SKM-1 treated with dmso at 0.1 percent for 144 hours (cell line): Measurements from ENCODE around the gene TRA2A.
"Not testable (repeated sequence)": the region's sequence is repeated elsewhere in the genome, so short reads cannot be mapped to it uniquely, and the experiment has no call there.

ENCODE experiments used
- DNase-seq: peaks from one replicate; lab custom pipeline; 2025; ENCODE audit not compliant: unreplicated experiment; lab: John Stamatoyannopoulos, UW

Gene TRA2A

DNA sequence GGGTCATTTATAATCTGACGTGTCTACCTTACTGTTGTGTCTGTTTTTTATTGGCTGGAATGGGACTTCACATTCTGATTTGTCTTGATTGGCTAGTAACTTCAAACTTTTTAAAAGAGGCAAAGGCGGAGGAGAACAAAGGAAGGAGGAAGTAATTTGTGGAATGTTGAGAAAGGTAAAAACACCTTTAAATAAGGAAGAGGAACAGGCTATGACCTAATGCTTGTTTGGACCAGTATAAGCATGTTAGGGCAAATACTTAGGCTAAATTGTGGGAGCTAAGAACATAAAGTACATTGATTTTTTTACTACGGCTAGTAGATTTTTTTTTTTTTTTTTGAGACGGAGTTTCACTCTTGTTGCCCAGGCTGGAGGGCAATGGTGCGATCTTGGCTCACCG is 18.0 kb downstream of the TRA2A start:
- not testable (repeated sequence) for DNase-seq

- no peak for DNase-seq
Measured at GRCh38 chr7:23494009-23494408, 37.8 kb downstream of the TRA2A start.

DNA sequence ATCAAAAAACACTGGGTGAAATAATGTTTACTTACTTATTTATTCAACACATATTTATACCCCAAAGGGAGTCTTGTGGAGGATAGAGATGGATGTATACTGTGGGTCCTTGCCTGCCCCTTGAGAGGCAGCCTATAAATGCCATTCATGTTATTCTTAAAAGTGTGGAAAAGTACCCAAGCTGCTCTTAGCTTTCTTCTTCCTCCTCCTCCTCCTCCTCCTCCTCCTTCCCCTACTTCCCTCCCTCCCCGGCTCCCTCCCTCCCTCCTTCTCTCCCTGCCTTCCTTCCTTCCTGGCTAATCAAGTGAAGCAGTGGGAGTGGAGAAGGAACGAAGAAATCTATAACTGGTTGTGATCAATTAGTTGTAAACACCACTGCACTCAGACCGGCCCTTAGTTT is 40.3 kb downstream of the TRA2A start:
- no peak for DNase-seq

- DNase-seq: no peak
Measured at GRCh38 chr7:23490357-23491135, 41.2 kb downstream of the TRA2A start.

- not testable (repeated sequence) for DNase-seq
Measured at GRCh38 chr7:23488714-23489113, 43.1 kb downstream of the TRA2A start.

DNA sequence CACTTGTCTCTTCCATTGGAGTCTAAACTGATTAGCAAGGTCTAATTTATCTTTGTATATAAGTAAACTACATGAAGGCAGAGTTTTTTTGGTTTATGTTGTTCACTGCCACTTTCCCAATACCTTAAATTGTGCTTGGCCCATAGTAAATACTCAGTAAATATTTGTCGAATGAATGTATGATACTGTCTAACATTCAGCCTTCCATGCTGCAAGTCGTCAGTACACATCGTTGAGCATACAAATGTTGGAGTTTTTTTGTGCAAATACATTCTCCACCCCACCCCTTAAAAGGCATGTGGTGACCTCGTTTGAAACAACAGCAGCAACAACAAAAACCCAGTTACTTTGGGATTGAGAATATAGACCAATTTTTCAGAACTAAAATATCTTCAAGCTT is 44.1 kb downstream of the TRA2A start:
- DNase-seq: no peak

DNA sequence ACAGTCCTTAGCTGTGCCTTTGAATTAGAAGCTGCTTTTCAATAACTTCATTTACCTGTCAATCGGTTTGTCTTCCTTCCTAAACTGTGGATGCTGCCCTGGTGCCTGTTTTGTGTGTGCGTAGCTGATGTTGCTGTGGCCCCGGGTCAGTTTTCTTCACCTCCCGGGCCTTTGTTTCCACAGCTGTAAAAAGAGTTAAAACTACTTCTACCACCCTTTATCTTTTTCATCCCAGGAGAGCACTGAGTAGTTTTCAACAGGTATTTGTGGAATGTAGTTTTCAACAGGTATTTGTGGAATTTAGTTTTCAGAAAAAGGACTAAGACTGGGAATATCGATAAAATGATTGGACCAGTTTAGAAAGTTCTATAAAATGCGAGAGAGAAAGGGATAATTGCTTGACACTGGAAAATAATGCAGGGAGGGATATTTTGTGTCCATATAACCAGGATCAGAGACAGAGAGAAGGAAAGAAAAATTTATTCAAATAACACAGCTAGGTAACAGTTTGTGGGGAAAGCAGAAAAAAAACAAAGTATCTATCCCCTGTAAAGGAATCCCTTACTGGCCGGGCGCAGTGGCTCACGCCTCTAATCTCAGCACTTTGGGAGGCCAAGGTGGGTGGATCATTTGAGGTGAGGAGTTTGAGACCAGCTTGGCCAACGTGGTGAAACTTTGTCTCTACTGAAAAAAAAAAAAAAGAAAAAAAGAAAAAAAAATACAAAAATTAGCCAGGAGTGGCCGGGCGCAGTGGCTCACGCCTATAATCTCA is 45.6 kb downstream of the TRA2A start:
- no peak for DNase-seq

- no peak for DNase-seq
Measured at GRCh38 chr7:23482686-23483085, 49.1 kb downstream of the TRA2A start.

DNA sequence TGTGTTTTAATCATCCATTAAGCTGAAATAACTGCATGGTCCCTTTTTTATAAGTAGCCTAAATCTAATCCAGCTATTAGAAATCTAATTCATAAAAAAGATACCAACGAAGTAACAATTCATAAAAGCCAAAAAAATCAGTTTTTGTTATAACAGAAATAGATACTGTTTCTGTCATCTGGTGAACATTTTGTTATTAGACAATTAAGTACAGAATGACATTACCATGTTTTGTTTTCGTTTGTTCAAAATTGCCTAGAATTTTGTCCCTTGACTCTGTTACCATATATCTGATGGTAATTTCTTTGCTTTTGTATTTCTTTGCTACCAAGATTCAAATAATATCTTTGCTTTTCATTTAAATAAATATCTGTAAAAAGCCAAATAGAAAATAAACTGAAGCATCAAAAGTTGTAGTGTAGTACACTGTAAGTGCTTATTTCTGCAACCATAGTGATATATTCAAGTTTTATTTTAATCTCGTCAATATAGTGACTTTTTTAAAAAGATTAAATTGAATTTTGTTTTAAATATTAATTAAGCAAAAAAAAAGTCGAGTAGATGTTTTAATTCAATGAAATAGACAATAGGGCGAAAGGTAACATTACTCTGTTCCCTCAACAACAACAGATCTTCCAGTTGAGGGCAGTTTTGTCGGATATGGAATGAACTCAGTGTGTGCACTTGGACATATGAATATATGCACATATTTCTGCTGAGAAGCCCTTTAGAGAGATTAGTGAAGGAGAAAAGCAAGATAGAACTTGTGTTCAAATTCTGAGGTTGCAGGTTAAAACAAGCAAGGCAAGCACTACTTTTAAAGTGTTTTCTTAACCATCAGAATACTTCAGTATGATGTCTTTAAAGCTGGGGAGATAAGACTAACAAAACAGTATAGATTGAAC is 53.6 kb downstream of the TRA2A start:
- DNase-seq: no peak

DNA sequence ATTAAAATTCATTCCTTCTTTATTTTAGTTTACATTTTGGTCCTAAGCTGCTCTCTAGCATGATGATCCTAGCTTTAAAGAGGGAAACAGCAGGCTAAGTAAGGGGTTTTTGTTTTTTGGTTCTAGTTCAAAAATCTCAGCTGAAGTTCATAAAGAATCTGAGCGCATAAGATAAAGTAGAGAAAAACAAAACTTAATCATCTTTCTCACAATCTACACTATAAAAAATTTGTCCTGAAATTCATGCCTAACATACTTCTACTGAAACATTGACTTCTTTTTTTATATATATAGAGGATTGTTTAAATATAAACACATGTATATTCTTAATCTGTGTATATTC is 54.7 kb downstream of the TRA2A start:
- no peak for DNase-seq

GRCh38 chr7:23476286-23477156 is 55.3 kb downstream of the TRA2A start:
- no peak for DNase-seq

- DNase-seq: no peak
Measured at GRCh38 chr7:23475576-23475839, 56.3 kb downstream of the TRA2A start.

DNA sequence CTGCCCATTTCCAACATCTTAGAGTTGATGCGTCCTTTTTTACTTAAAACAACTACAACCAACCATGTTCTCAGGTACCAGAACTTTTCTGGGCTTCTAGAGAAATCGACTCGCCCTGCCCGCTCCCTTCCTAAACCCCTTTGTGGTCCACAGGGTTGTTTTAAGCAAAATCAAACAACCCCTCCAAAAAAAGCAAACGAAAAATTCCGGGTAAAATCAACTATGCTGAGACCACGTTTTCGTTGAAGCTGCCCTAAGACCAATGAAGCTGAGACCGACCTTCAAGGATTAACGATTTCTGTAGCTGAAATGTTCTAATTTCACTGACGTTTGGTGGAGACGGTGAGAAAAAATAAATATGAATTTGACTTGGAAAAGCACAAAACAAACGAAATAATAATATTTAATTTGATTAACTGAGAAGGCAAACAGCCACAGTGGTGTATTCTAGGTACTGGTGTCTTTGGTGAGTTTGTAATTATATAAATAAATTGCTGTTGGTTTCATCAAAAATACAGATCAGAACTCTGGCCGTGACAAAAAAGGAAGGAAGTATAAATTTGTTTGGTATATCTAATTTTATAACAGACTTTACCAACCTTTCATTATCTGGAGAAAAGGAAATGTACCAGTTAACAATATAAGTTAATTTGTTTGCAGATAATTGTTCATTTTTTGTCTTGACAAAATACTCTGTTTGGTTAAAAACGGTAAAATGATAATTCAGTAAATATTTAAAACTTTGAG is 56.8 kb downstream of the TRA2A start:
- no peak for DNase-seq

DNA sequence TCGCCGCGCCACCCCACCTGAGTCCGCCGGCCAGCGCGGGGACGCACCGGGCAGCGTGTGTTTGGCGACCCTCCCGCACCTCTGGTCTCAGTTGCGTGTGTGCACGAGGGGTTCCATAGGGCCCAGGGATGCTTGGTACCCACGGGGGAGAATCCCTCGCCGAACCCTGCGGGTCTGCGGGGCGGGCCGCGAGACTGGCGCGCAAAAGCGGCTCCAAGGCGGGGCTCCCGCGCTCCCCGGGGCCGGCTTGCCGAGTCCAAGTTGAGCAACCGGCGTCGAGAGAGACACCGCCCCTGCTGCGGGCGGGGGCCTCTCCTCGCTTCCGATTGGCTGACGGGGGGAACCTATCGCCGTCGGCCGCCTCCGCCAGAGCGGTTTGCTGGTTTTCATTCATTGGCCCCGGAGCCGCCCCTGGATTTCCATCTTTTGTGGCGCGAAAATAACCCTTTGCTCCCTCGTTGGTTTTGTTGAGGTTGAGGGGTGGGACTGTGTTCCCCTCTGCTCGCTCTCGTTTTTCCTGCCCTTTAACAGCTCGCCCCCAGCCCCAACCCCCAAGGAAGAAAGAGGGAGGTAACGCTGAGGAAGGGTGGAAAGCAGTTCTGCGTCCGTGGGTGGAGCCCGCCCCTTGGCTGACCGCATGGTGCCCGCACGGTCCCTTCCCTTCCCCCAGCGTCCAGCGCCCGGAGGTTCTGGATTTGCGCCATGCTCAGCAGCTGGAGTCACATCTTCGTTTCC is 57.5 kb downstream of the TRA2A start:
- DNase-seq: no peak

DNA sequence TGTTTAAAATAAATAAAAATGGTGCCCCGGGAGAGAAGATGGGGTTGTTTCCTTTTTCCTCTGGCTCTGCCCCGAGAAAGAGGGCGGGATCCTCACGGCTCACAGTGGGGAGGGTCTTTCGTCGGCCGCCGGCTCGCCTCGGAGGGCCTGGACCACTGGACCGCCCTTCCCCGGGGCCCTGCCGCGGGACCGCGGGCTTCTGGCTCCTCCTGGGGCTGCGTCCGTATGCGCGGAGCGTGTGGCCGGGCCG is 58.0 kb downstream of the TRA2A start:
- DNase-seq: no peak

DNA sequence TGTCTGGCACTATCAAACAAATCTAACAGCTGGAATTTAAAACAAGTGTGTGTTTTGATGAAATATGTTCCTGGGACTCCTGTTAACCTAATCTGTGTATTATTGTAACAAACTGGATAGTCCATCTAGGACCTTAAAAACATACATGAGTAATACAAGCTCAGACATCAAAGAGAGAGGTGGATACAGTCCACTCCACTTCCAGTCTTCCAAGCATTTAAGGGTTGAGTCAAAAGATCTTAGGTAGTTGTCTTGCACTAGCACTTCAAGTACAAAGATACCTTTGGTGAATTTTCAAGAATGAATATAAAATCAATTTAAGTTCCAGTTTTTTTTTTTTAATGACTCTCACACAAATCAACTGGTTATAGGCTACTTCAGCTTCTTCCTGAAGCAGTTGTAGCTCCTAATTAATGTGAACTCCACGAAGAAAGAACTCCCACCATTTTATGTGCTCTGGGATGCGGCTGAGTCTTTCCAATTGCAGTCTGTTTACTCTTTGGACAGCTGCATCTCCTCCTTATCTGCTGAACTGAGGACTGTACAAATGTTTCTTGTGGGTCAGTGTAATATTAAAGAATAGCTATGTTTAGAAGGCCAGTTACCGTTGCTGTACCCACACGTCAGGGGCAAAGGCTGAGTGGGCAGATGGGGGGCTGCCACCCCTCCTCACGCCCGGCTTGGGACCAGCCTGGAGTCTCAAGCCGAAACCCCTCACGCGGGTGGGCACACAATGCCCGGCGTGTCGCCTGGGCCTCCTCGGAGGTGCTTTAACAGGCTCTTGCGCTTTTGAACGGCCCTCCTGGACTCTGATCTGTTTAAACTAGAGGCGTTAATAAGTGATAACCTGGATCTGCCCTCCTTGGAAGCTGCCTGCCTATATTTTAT is 58.6 kb downstream of the TRA2A start:
- no peak for DNase-seq

GRCh38 chr7:23472556-23472955 is 59.2 kb downstream of the TRA2A start:
- DNase-seq: no peak

DNA sequence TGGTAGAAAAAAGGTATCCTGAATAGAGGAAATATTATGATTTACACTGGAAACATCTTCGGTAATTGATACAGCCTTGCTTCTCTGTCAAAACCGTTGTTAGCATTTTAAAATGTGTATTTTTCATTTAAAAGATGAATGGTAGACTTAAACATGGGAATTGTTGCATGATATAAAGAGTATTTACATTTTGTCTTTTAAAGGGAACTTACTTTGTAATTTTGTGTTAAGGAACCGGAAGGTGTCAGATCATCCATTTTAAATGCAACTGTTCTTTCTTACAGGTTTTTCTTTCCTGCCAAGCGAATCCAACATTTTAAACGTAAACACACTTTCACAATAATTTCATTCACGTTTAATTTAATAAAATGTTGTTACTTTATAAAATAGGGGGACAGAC is 59.7 kb downstream of the TRA2A start:
- no peak for DNase-seq
